ENCODE measurements around the gene SPINK1.

The SPINK1 gene

GRCh38 chr5:147860641-147861025, 29.2 kb upstream of the SPINK1 start:
- Mint-ChIP-seq H3K4me1 (no peaks in the 10 kb centered on the region), H3K27ac (no peak overlapping the region), H3K36me3 (ENCODE audit: low read depth) (no peaks in the 10 kb centered on the region), H3K4me3 (no peak overlapping the region), H3K9me3 (no peaks in the 10 kb centered on the region), H3K27me3 (ENCODE audit: low read depth, poor library complexity) (peaks cover 4% of the 10 kb centered on the region)
- no peak for DNase-seq
- no peak for TF ChIP-seq CTCF (IDR thresholded peaks at IDR 0.05)

DNA sequence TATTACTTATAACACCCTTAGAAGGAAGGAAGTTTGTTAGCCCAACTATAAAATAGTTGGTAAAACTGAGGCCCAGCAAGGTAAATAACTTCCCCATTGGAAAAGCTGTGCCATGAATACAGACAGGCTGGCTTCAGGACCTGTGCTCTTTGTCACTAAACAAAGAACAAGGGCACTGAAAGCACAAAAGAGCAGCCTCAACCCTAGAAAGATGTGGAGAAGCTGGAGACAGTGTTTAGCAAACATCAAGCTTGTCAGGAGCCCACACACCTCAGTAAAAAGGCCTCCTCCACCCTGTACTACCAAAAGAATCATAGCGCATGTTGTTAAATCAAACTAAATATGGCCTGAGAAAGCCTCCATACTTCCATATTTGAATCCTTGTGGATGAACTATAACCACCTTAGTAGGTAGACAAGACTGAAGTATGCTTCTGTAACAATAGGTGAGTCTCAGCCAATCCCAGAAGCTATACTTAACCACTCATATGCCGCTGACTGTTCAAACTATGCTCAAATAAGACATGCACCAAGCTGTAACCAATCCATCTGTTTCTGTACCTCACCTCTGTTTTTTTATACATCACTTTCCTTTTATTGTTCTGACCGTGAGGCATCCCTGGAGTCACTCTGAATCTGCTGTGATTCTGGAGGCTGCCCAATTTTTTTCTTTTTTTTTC, 28.6 kb upstream of the SPINK1 start:
- no peaks in the 10 kb centered on the region for H3K4me1 Mint-ChIP-seq
- H3K36me3 Mint-ChIP-seq (ENCODE audit: low read depth): no peaks in the 10 kb centered on the region
- TF ChIP-seq CTCF (IDR thresholded peaks at IDR 0.05): no peak
- DNase-seq: no peak
- no peaks in the 10 kb centered on the region for H3K9me3 Mint-ChIP-seq
- peaks cover 4% of the 10 kb centered on the region for H3K27me3 Mint-ChIP-seq (ENCODE audit: low read depth, poor library complexity)
- no peak overlapping the region for H3K4me3 Mint-ChIP-seq
- no peak overlapping the region for H3K27ac Mint-ChIP-seq

GRCh38 chr5:147858565-147858964, 27.1 kb upstream of the SPINK1 start:
- peaks cover 4% of the 10 kb centered on the region for H3K27me3 Mint-ChIP-seq (ENCODE audit: low read depth, poor library complexity)
- no peak for DNase-seq
- no peak overlapping the region for H3K4me3 Mint-ChIP-seq
- no peaks in the 10 kb centered on the region for H3K9me3 Mint-ChIP-seq
- no peaks in the 10 kb centered on the region for H3K4me1 Mint-ChIP-seq
- TF ChIP-seq CTCF (IDR thresholded peaks at IDR 0.05): no peak
- H3K36me3 Mint-ChIP-seq (ENCODE audit: low read depth): no peaks in the 10 kb centered on the region
- H3K27ac Mint-ChIP-seq: no peak overlapping the region

DNA sequence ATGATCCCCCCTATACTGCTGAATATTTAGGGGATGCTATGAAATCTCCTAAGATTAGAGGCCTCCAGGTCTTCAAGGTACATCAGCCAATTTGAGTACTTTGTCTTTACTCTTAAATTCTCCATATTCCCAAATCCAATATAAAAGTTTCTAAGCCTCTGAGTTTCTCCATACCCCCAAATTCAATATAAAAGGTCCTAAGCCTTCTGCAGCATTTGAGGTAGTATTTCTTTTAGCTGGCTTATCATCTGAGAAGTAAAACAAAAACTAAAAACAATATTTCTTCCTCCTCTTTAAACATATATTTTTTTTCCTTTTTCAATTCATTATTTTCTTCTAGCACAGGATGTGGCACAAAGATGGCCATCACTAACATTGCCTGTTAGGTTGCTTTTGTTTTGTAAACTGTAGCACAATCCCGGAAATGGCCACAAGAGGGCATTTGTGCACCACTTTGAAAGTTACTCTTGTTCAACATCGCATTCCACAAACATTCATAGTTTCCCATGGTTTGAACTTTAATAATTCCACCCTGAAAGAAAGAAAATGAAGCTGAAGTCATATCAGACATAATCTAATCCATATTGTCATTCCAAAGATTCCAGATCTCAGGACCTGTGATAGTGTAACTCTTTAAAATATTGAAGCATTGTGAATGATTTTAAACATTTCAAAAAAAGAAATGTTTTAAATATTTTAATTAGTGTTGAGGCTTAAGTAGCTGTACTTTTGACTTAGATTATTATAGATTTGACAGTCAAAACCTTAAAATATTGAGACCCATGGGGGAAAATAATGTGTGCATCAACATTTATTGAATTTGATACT, 26.0 kb upstream of the SPINK1 start:
- no peaks in the 10 kb centered on the region for H3K36me3 Mint-ChIP-seq (ENCODE audit: low read depth)
- no peak overlapping the region for H3K27ac Mint-ChIP-seq
- TF ChIP-seq CTCF (IDR thresholded peaks at IDR 0.05): peak; percentile 86
- H3K27me3 Mint-ChIP-seq (ENCODE audit: low read depth, poor library complexity): peaks cover 4% of the 10 kb centered on the region
- H3K4me3 Mint-ChIP-seq: no peak overlapping the region
- no peaks in the 10 kb centered on the region for H3K9me3 Mint-ChIP-seq
- H3K4me1 Mint-ChIP-seq: no peaks in the 10 kb centered on the region
- DNase-seq: peak; percentile 73

- H3K36me3 Mint-ChIP-seq (ENCODE audit: low read depth): no peaks in the 10 kb centered on the region
These were observed 25.3 kb upstream of the SPINK1 start for GRCh38 chr5:147856801-147857200.

More at GRCh38 chr5:147856801-147857200, 25.3 kb upstream of the SPINK1 start:
- Mint-ChIP-seq H3K27me3 (ENCODE audit: low read depth, poor library complexity) (peaks cover 4% of the 10 kb centered on the region), H3K9me3 (no peaks in the 10 kb centered on the region), H3K4me1 (no peaks in the 10 kb centered on the region), H3K4me3 (no peak overlapping the region), H3K27ac (no peak overlapping the region)
- no peak for TF ChIP-seq CTCF (IDR thresholded peaks at IDR 0.05)
- no peak for DNase-seq
